ENCODE measurements around the gene TMCC2. TPM values are rescaled to one million over a fixed set of nuclear protein-coding genes. Genes with fewer than 3 reads are reported as not detected.

The TMCC2 gene
- total and polyA plus RNA-seq, 2 experiments from 2014 or later = 2.6 to 9.9 TPM

GRCh38 chr1:205304695-205305070, 76.9 kb downstream of the TMCC2 start:
- Histone ChIP-seq H2AFZ (no peak overlapping the region), H3K4me3 (no peak overlapping the region), H3K9me2 (ENCODE audit: insufficient read depth) (no peaks in the 10 kb centered on the region), H3K36me3 (ENCODE audit: insufficient read depth) (peaks cover 29% of the 10 kb centered on the region), H3F3A (replicated peaks; ENCODE audit: low read depth) (peaks cover 12% of the 10 kb centered on the region), H4K20me1 (replicated peaks; ENCODE audit: insufficient read depth) (no peaks in the 10 kb centered on the region), H3K4me1 (ENCODE audit: insufficient read depth) (peaks cover 25% of the 10 kb centered on the region), H3K4me2 (no peak overlapping the region), H3K79me2 (replicated peaks; ENCODE audit: insufficient read depth) (peaks cover 4% of the 10 kb centered on the region; the same call in 1 of the 2 replicates), H3K27me3 (ENCODE audit: insufficient read depth) (no peaks in the 10 kb centered on the region), H3K27ac (ENCODE audit: low read depth) (0 out of 2 replicates have a peak overlapping the region, but pooled peaks have one; percentile 65)
- TF ChIP-seq EZH2 (IDR thresholded peaks at IDR 0.05; ENCODE audit: low read depth, unreplicated experiment) (no peak), ETS1 (IDR thresholded peaks at IDR 0.05) (no peak), ZNF331 (CRISPR knock-in tag; IDR thresholded peaks at IDR 0.05; ENCODE audit: low read depth) (no peak), NANOG (IDR thresholded peaks at IDR 0.05; ENCODE audit: borderline replicate concordance) (no peak), EZH2phosphoT487 (IDR thresholded peaks at IDR 0.05; ENCODE audit: unreplicated experiment) (no peak), POLR2AphosphoS5 (IDR thresholded peaks at IDR 0.05; ENCODE audit: low read depth) (no peak), STAT1 (IDR thresholded peaks at IDR 0.05; ENCODE audit: unreplicated experiment) (no peak), CTCF (conservative IDR thresholded peaks at IDR 0.05; ENCODE audit: low read depth in 2 of 2) (no peak), REST (IDR thresholded peaks at IDR 0.05; ENCODE audit: unreplicated experiment) (no peak), ZNF114 (CRISPR knock-in tag; IDR thresholded peaks at IDR 0.05) (no peak), JUNB (IDR thresholded peaks at IDR 0.05; ENCODE audit: unreplicated experiment) (no peak), ZNF462 (CRISPR knock-in tag; IDR thresholded peaks at IDR 0.05) (no peak), CREB1 (CRISPR knock-in tag; IDR thresholded peaks at IDR 0.05; ENCODE audit: low read depth) (no peak)
- Mint-ChIP-seq H3K4me3 (no peak overlapping the region; the same call in 2 of the 3 replicates), H3K4me1 (peaks cover 32% of the 10 kb centered on the region), H3K27ac (peak overlapping the region; percentile 79), H3K36me3 (ENCODE audit: low read depth) (peaks cover 74% of the 10 kb centered on the region), H3K9me3 (no peaks in the 10 kb centered on the region), H3K27me3 (ENCODE audit: insufficient read depth, low read depth, poor library complexity) (peaks cover 18% of the 10 kb centered on the region)
- ATAC-seq = no peak
- DNase-seq (ENCODE audit: low spot score) = no peak

Measured in GM23338 (cell line).